ENCODE measurements around the gene TOE1.
"Not testable (repeated sequence)": the region's sequence is repeated elsewhere in the genome, so short reads cannot be mapped to it uniquely, and the experiment has no call there.

The TOE1 gene

GRCh38 chr1:45356186-45356585 lies 16.2 kb downstream of the TOE1 start:
- H3K4me3 ChIP-seq (ENCODE audit: low read depth, low read length, poor library complexity, severe bottlenecking) = no peak overlapping the region
- no peak overlapping the region for H3K4me2 ChIP-seq (ENCODE audit: low read length)
- H3K27ac ChIP-seq (ENCODE audit: low read depth, low read length, poor library complexity, severe bottlenecking) = no peak overlapping the region
- no peaks in the 10 kb centered on the region for H3K9me3 ChIP-seq (ENCODE audit: low read length)
- H4K20me1 ChIP-seq (ENCODE audit: insufficient read depth, low read length) = no peaks in the 10 kb centered on the region
- H3K27me3 ChIP-seq (ENCODE audit: insufficient read depth, low read length) = no peaks in the 10 kb centered on the region
- TF ChIP-seq, protein P1, sequence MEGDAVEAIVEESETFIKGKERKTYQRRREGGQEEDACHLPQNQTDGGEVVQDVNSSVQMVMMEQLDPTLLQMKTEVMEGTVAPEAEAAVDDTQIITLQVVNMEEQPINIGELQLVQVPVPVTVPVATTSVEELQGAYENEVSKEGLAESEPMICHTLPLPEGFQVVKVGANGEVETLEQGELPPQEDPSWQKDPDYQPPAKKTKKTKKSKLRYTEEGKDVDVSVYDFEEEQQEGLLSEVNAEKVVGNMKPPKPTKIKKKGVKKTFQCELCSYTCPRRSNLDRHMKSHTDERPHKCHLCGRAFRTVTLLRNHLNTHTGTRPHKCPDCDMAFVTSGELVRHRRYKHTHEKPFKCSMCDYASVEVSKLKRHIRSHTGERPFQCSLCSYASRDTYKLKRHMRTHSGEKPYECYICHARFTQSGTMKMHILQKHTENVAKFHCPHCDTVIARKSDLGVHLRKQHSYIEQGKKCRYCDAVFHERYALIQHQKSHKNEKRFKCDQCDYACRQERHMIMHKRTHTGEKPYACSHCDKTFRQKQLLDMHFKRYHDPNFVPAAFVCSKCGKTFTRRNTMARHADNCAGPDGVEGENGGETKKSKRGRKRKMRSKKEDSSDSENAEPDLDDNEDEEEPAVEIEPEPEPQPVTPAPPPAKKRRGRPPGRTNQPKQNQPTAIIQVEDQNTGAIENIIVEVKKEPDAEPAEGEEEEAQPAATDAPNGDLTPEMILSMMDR (IDR thresholded peaks at IDR 0.05; ENCODE audit: low read length) = no peak
- no peak for TF ChIP-seq EZH2 (IDR thresholded peaks at IDR 0.05; ENCODE audit: borderline replicate concordance, low read length)
- no peaks in the 10 kb centered on the region for H3K79me2 ChIP-seq (ENCODE audit: insufficient read depth, low read length)
- peaks cover 19% of the 10 kb centered on the region for H3K4me1 ChIP-seq (ENCODE audit: insufficient read depth, low read length, severe bottlenecking)
- no peaks in the 10 kb centered on the region for H3F3A ChIP-seq (ENCODE audit: insufficient read depth, low read length)
- H3K9me2 ChIP-seq (ENCODE audit: low read depth, low read length) = no peaks in the 10 kb centered on the region
- no peak overlapping the region for H3K9ac ChIP-seq (ENCODE audit: low read length)
- no peak overlapping the region for H2AFZ ChIP-seq (ENCODE audit: low read length)
- H3K36me3 ChIP-seq (ENCODE audit: insufficient read depth, low read length) = no peaks in the 10 kb centered on the region

GRCh38 chr1:45359882-45360513 lies 20.0 kb downstream of the TOE1 start:
- Histone ChIP-seq H4K20me1 (ENCODE audit: insufficient read depth, low read length) (no peaks in the 10 kb centered on the region), H3K9me3 (ENCODE audit: low read length) (no peaks in the 10 kb centered on the region), H3K9ac (ENCODE audit: low read length) (no peak overlapping the region; the same call in 1 of the 2 replicates), H3K4me3 (ENCODE audit: low read depth, low read length, poor library complexity, severe bottlenecking) (no peak overlapping the region), H3K4me2 (ENCODE audit: low read length) (peak overlapping the region; percentile 34; the same call in 1 of the 2 replicates), H3K27me3 (ENCODE audit: insufficient read depth, low read length) (no peaks in the 10 kb centered on the region), H3K79me2 (ENCODE audit: insufficient read depth, low read length) (no peaks in the 10 kb centered on the region), H3F3A (ENCODE audit: insufficient read depth, low read length) (no peaks in the 10 kb centered on the region), H3K27ac (ENCODE audit: low read depth, low read length, poor library complexity, severe bottlenecking) (no peak overlapping the region), H3K36me3 (ENCODE audit: insufficient read depth, low read length) (no peaks in the 10 kb centered on the region), H3K9me2 (ENCODE audit: low read depth, low read length) (no peaks in the 10 kb centered on the region), H3K4me1 (ENCODE audit: insufficient read depth, low read length, severe bottlenecking) (peaks cover 19% of the 10 kb centered on the region), H2AFZ (ENCODE audit: low read length) (no peak overlapping the region)
- TF ChIP-seq, protein P1 (IDR thresholded peaks at IDR 0.05; ENCODE audit: low read length) = peak; percentile 69
- TF ChIP-seq EZH2 (IDR thresholded peaks at IDR 0.05; ENCODE audit: borderline replicate concordance, low read length) = no peak

DNA sequence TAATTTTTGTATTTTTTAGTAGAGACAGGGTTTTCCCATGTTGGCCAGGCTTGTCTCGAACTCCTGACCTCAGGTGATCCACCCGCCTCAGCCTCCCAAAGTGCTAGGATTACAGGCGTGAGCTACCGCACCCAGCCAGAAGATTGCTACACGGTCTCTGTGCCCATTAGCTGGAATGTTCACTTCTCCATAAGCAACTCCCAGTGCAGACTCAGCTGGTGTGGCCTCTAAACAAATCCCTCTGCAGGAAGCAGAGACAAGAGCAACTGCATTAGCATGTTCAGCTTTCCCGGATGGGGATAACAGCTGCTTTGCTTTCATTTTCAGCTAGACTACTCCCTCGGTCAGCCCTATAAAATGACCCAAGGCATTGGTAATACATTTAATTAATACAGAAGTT lies 21.0 kb downstream of the TOE1 start:
- not testable (repeated sequence) for H3K4me3 ChIP-seq (ENCODE audit: low read depth, low read length, poor library complexity, severe bottlenecking); H3K9me2 ChIP-seq (ENCODE audit: low read depth, low read length); H3K9ac ChIP-seq (ENCODE audit: low read length); H3K79me2 ChIP-seq (ENCODE audit: insufficient read depth, low read length); H3K9me3 ChIP-seq (ENCODE audit: low read length); H3K27ac ChIP-seq (ENCODE audit: low read depth, low read length, poor library complexity, severe bottlenecking); H3K4me2 ChIP-seq (ENCODE audit: low read length); H3F3A ChIP-seq (ENCODE audit: insufficient read depth, low read length); H3K36me3 ChIP-seq (ENCODE audit: insufficient read depth, low read length); H4K20me1 ChIP-seq (ENCODE audit: insufficient read depth, low read length); H3K27me3 ChIP-seq (ENCODE audit: insufficient read depth, low read length); H2AFZ ChIP-seq (ENCODE audit: low read length)
- peaks cover 14% of the 10 kb centered on the region for H3K4me1 ChIP-seq (ENCODE audit: insufficient read depth, low read length, severe bottlenecking)

DNA sequence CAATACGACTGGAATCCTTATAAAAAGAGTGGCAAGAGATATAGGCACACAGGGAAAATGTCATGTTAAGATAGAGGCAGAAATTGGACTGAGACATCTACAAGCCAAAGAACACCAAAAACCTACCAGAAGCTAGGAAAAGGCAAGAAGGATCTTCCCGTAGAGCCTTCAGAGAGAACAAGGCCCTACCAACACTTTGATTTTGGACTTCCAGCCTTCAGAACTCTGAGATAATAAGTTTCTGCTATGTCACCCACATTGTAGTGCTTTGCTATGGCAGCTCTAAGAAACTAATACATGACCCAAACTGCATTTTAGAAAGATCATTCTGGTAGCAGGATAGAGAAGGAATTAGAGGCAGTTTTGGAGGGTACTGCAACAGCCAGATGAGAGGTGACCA lies 24.3 kb downstream of the TOE1 start:
- H3K27ac ChIP-seq (ENCODE audit: low read depth, low read length, poor library complexity, severe bottlenecking) = no peak overlapping the region
- no peak overlapping the region for H3K9ac ChIP-seq (ENCODE audit: low read length)
- no peaks in the 10 kb centered on the region for H3K9me2 ChIP-seq (ENCODE audit: low read depth, low read length)
- H3K79me2 ChIP-seq (ENCODE audit: insufficient read depth, low read length) = no peaks in the 10 kb centered on the region
- peaks cover 9% of the 10 kb centered on the region for H3K4me1 ChIP-seq (ENCODE audit: insufficient read depth, low read length, severe bottlenecking)
- no peaks in the 10 kb centered on the region for H3F3A ChIP-seq (ENCODE audit: insufficient read depth, low read length)
- no peak overlapping the region for H3K4me2 ChIP-seq (ENCODE audit: low read length)
- H3K36me3 ChIP-seq (ENCODE audit: insufficient read depth, low read length) = no peaks in the 10 kb centered on the region
- TF ChIP-seq, protein P1 (IDR thresholded peaks at IDR 0.05; ENCODE audit: low read length) = no peak
- TF ChIP-seq EZH2 (IDR thresholded peaks at IDR 0.05; ENCODE audit: borderline replicate concordance, low read length) = no peak
- no peak overlapping the region for H2AFZ ChIP-seq (ENCODE audit: low read length)
- no peaks in the 10 kb centered on the region for H3K27me3 ChIP-seq (ENCODE audit: insufficient read depth, low read length)
- no peak overlapping the region for H3K4me3 ChIP-seq (ENCODE audit: low read depth, low read length, poor library complexity, severe bottlenecking)
- H4K20me1 ChIP-seq (ENCODE audit: insufficient read depth, low read length) = no peaks in the 10 kb centered on the region
- H3K9me3 ChIP-seq (ENCODE audit: low read length) = no peaks in the 10 kb centered on the region

Data from OCI-LY1 (cell line).